ENCODE results near the gene IQCM. TPM values are rescaled to one million over a fixed set of nuclear protein-coding genes. Genes with fewer than 3 reads are reported as not detected.

Gene IQCM
- total and polyA plus RNA-seq, 2 donors (not counting 1 experiment from before 2014, with no cell fraction given) = not detected

DNA sequence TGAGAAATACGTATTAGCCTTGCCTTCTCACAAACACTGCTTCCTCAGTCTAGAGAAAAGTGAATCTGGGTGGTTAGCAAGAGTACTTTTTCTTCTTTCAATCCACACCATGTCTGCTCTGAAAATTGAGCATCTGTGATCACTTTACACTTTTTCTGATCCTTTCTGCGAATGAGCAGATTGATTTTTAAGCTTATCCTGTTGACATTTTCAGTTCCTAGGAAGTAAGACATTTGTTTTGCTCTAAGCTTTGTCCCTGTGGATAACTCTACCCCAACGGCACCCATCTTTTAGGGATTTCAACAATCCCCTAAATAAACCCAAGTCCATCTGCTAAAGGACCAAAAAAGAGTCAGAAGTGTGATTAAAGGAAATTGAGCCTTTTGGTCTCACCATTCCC is 487.5 kb downstream of the IQCM start:
- Histone ChIP-seq H2AFZ (ENCODE audit: low read length) (no peak overlapping the region), H3K36me3 (ENCODE audit: control insufficient read depth, insufficient read depth, low read length) (no peaks in the 10 kb centered on the region), H3K79me2 (ENCODE audit: control insufficient read depth, insufficient read depth, low read length) (no peaks in the 10 kb centered on the region), H3K4me2 (ENCODE audit: extremely low read depth, insufficient read depth, low read length) (no peak overlapping the region), H4K20me1 (ENCODE audit: control insufficient read depth, extremely low read depth, insufficient read depth, low read length) (no peaks in the 10 kb centered on the region), H3K27ac (ENCODE audit: insufficient read depth, low read length) (no peak overlapping the region), H3K4me3 (replicated peaks in 1 of 4; ENCODE audit: control extremely low read depth in 1 of 4, insufficient read depth in 1 of 4, low read depth in 3 of 4, low read length in 4 of 4) (no peak overlapping the region), H3K9ac (ENCODE audit: insufficient read depth, low read length) (no peak overlapping the region), H3K27me3 (ENCODE audit: control insufficient read depth, insufficient read depth, low read length) (no peaks in the 10 kb centered on the region), H3K4me1 (ENCODE audit: control insufficient read depth, extremely low read depth, insufficient read depth, low read length) (no peaks in the 10 kb centered on the region), H3K9me3 (ENCODE audit: control insufficient read depth, insufficient read depth, low read depth, low read length) (no peaks in the 10 kb centered on the region)
- TF ChIP-seq EZH2 (IDR thresholded peaks at IDR 0.05; ENCODE audit: low read length, missing control alignments) = no peak
- no peak for DNase-seq (ENCODE audit: low read depth in 2 of 2)

DNA sequence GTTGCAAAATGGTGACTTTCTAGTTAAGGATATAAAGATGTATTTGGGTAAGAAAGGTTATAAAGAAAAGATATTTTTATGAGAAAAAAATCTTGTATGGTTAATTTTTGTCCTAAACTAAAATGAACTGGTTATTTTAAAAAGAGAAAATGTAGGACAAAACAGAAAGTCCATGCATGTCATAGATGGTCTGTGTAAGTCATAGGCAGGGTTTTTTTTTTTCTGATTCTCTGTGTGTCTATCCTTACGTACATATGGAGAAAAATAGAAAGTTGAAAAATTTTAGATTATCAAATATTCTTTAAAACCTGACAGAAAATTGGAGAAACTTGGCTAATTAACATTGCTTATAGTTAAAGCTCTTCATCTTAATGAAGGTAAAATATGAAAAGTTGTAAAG is 493.4 kb downstream of the IQCM start:
- H2AFZ ChIP-seq (ENCODE audit: low read length) = no peak overlapping the region
- H3K4me2 ChIP-seq (ENCODE audit: extremely low read depth, insufficient read depth, low read length) = no peak overlapping the region
- no peaks in the 10 kb centered on the region for H4K20me1 ChIP-seq (ENCODE audit: control insufficient read depth, extremely low read depth, insufficient read depth, low read length)
- no peak for DNase-seq (ENCODE audit: low read depth in 2 of 2)
- H3K79me2 ChIP-seq (ENCODE audit: control insufficient read depth, insufficient read depth, low read length) = no peaks in the 10 kb centered on the region
- no peaks in the 10 kb centered on the region for H3K9me3 ChIP-seq (ENCODE audit: control insufficient read depth, insufficient read depth, low read depth, low read length)
- H3K27ac ChIP-seq (ENCODE audit: insufficient read depth, low read length) = no peak overlapping the region
- TF ChIP-seq, protein P1, sequence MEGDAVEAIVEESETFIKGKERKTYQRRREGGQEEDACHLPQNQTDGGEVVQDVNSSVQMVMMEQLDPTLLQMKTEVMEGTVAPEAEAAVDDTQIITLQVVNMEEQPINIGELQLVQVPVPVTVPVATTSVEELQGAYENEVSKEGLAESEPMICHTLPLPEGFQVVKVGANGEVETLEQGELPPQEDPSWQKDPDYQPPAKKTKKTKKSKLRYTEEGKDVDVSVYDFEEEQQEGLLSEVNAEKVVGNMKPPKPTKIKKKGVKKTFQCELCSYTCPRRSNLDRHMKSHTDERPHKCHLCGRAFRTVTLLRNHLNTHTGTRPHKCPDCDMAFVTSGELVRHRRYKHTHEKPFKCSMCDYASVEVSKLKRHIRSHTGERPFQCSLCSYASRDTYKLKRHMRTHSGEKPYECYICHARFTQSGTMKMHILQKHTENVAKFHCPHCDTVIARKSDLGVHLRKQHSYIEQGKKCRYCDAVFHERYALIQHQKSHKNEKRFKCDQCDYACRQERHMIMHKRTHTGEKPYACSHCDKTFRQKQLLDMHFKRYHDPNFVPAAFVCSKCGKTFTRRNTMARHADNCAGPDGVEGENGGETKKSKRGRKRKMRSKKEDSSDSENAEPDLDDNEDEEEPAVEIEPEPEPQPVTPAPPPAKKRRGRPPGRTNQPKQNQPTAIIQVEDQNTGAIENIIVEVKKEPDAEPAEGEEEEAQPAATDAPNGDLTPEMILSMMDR (conservative IDR thresholded peaks at IDR 0.05 in 1 of 2, IDR thresholded peaks at IDR 0.05 in 1 of 2; ENCODE audit: low read depth in 1 of 2, low read length in 2 of 2) = no peak
- TF ChIP-seq EZH2 (IDR thresholded peaks at IDR 0.05; ENCODE audit: low read length, missing control alignments) = no peak
- no peaks in the 10 kb centered on the region for H3K27me3 ChIP-seq (ENCODE audit: control insufficient read depth, insufficient read depth, low read length)
- no peaks in the 10 kb centered on the region for H3K4me1 ChIP-seq (ENCODE audit: control insufficient read depth, extremely low read depth, insufficient read depth, low read length)
- H3K9ac ChIP-seq (ENCODE audit: insufficient read depth, low read length) = no peak overlapping the region
- no peaks in the 10 kb centered on the region for H3K36me3 ChIP-seq (ENCODE audit: control insufficient read depth, insufficient read depth, low read length)
- H3K4me3 ChIP-seq (replicated peaks in 1 of 4; ENCODE audit: control extremely low read depth in 1 of 4, insufficient read depth in 1 of 4, low read depth in 3 of 4, low read length in 4 of 4) = no peak overlapping the region

DNA sequence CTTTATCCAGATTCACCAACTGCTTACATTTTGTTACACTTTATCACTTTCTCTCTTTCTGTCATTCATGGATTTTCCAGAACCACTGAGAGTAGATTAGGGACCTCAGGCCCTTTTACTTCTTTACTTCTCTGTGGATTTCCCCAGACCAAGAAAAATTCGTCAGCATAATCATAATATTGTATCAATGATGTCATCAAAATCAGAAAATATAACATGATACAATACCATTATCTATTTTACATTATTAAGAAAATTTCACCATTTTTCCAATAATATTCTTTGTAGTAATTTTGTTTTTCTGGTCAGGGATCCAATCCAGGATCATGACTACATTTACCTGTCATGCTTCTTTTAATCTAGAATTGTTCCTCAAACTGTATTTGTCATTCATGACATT is 494.2 kb downstream of the IQCM start:
- no peaks in the 10 kb centered on the region for H3K79me2 ChIP-seq (ENCODE audit: control insufficient read depth, insufficient read depth, low read length)
- TF ChIP-seq, protein P1 (conservative IDR thresholded peaks at IDR 0.05 in 1 of 2, IDR thresholded peaks at IDR 0.05 in 1 of 2; ENCODE audit: low read depth in 1 of 2, low read length in 2 of 2) = no peak
- TF ChIP-seq EZH2 (IDR thresholded peaks at IDR 0.05; ENCODE audit: low read length, missing control alignments) = no peak
- no peak overlapping the region for H3K9ac ChIP-seq (ENCODE audit: insufficient read depth, low read length)
- H3K36me3 ChIP-seq (ENCODE audit: control insufficient read depth, insufficient read depth, low read length) = no peaks in the 10 kb centered on the region
- no peaks in the 10 kb centered on the region for H4K20me1 ChIP-seq (ENCODE audit: control insufficient read depth, extremely low read depth, insufficient read depth, low read length)
- H3K27me3 ChIP-seq (ENCODE audit: control insufficient read depth, insufficient read depth, low read length) = no peaks in the 10 kb centered on the region
- no peak overlapping the region for H3K27ac ChIP-seq (ENCODE audit: insufficient read depth, low read length)
- no peaks in the 10 kb centered on the region for H3K9me3 ChIP-seq (ENCODE audit: control insufficient read depth, insufficient read depth, low read depth, low read length)
- no peak overlapping the region for H3K4me3 ChIP-seq (replicated peaks in 1 of 4; ENCODE audit: control extremely low read depth in 1 of 4, insufficient read depth in 1 of 4, low read depth in 3 of 4, low read length in 4 of 4)
- H2AFZ ChIP-seq (ENCODE audit: low read length) = no peak overlapping the region
- H3K4me2 ChIP-seq (ENCODE audit: extremely low read depth, insufficient read depth, low read length) = no peak overlapping the region
- H3K4me1 ChIP-seq (ENCODE audit: control insufficient read depth, extremely low read depth, insufficient read depth, low read length) = no peaks in the 10 kb centered on the region
- no peak for DNase-seq (ENCODE audit: low read depth in 2 of 2)
